ENCODE data around the gene CDIP1.

DNA sequence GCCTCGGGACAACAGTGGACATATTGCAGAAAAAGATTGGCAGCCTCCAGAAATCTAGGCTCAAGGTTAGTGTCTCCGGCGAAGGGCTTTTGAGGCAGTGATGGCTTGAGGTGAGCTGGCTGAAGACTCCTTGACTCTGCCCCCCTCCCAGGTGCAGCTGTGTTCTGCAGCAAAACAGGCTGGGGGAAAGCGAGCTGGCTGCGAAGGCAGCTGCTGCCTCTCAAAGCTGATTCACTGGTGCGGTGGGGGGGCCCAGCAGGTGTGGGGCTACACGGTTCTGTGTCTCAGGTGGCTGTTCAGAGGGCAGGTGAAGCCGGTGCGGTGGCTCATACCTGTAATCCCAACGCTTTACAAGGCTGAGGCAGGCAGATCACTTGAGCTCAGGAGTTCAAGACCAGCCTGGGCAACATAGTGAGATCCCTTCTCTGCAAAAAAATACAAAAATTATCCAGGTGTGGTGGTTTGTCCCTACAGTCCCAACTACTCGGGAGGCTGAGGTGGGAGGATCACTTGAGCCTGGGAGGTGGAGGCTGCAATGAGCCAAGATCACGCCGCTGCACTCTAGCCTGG lies 40.5 kb upstream of the CDIP1 start:
- TF ChIP-seq, protein P1, sequence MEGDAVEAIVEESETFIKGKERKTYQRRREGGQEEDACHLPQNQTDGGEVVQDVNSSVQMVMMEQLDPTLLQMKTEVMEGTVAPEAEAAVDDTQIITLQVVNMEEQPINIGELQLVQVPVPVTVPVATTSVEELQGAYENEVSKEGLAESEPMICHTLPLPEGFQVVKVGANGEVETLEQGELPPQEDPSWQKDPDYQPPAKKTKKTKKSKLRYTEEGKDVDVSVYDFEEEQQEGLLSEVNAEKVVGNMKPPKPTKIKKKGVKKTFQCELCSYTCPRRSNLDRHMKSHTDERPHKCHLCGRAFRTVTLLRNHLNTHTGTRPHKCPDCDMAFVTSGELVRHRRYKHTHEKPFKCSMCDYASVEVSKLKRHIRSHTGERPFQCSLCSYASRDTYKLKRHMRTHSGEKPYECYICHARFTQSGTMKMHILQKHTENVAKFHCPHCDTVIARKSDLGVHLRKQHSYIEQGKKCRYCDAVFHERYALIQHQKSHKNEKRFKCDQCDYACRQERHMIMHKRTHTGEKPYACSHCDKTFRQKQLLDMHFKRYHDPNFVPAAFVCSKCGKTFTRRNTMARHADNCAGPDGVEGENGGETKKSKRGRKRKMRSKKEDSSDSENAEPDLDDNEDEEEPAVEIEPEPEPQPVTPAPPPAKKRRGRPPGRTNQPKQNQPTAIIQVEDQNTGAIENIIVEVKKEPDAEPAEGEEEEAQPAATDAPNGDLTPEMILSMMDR (IDR thresholded peaks at IDR 0.05; ENCODE audit: borderline replicate concordance, extremely low read depth, low read length, poor library complexity, severe bottlenecking): no peak
- no peak for TF ChIP-seq EZH2 (IDR thresholded peaks at IDR 0.05; ENCODE audit: borderline replicate concordance, low read depth, low read length, severe bottlenecking)

Measured in DND-41 (cell line).